ENCODE measurements around the gene ANO1.

Gene ANO1

DNA sequence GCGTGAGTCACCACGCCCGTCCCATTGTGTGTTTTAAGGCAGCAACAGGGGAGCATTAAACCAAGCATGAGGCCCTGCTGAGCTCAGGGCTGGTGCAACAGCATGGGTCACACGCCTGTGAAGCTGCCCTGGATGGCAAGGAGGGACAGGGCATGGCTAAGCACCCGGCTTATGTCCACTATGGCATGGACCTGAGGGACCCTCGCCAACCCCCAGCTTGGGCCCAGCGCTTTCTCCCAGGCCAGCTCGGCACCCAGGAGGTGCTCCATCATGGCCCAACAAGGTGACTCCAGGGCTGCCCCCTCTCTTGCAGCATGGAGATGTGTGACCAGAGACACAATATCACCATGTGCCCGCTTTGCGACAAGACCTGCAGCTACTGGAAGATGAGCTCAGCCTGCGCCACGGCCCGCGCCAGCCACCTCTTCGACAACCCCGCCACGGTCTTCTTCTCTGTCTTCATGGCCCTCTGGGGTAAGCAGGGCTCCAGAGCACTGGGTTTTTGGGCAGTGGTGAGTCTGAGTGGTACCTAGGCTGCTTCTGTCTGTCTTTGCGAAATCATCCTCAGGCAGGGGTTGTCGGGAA is 53.6 kb downstream of the ANO1 start:
- Histone ChIP-seq H4K20me1 (ENCODE audit: low read depth, low read length) (no peaks in the 10 kb centered on the region), H3K27me3 (ENCODE audit: low read length) (no peaks in the 10 kb centered on the region), H3K79me2 (ENCODE audit: insufficient read depth, low read length) (no peaks in the 10 kb centered on the region), H3F3A (ENCODE audit: insufficient read depth) (no peaks in the 10 kb centered on the region), H3K9ac (ENCODE audit: low read length) (no peak overlapping the region), H3K36me3 (ENCODE audit: low read length) (no peaks in the 10 kb centered on the region), H3K4me3 (ENCODE audit: insufficient read depth, low read length, poor library complexity, severe bottlenecking) (no peak overlapping the region), H3K4me2 (ENCODE audit: low read depth, low read length, poor library complexity, severe bottlenecking) (no peak overlapping the region), H3K9me2 (replicated peaks; ENCODE audit: insufficient read depth, low read length) (no peaks in the 10 kb centered on the region), H2AFZ (ENCODE audit: low read depth, low read length, severe bottlenecking) (no peak overlapping the region), H3K9me3 (ENCODE audit: insufficient read depth, low read length) (no peaks in the 10 kb centered on the region), H3K27ac (ENCODE audit: low read depth, low read length) (no peak overlapping the region)
- TF ChIP-seq EZH2phosphoT487 (conservative IDR thresholded peaks at IDR 0.05; ENCODE audit: low read length), result no peak
- TF ChIP-seq CTCF (IDR thresholded peaks at IDR 0.05; ENCODE audit: insufficient read depth, low read length, poor library complexity, severe bottlenecking), result no peak

- no peak overlapping the region for H3K9ac ChIP-seq (ENCODE audit: low read length)
- H3K9me2 ChIP-seq (replicated peaks; ENCODE audit: insufficient read depth, low read length), result no peaks in the 10 kb centered on the region
- H3K36me3 ChIP-seq (ENCODE audit: low read length), result no peaks in the 10 kb centered on the region
- H3K79me2 ChIP-seq (ENCODE audit: insufficient read depth, low read length), result no peaks in the 10 kb centered on the region
- H3K4me3 ChIP-seq (ENCODE audit: insufficient read depth, low read length, poor library complexity, severe bottlenecking), result no peak overlapping the region
- no peaks in the 10 kb centered on the region for H3F3A ChIP-seq (ENCODE audit: insufficient read depth)
- no peaks in the 10 kb centered on the region for H3K9me3 ChIP-seq (ENCODE audit: insufficient read depth, low read length)
- no peaks in the 10 kb centered on the region for H3K27me3 ChIP-seq (ENCODE audit: low read length)
- no peak overlapping the region for H3K27ac ChIP-seq (ENCODE audit: low read depth, low read length)
- H4K20me1 ChIP-seq (ENCODE audit: low read depth, low read length), result no peaks in the 10 kb centered on the region
- H3K4me2 ChIP-seq (ENCODE audit: low read depth, low read length, poor library complexity, severe bottlenecking), result no peak overlapping the region
- no peak overlapping the region for H2AFZ ChIP-seq (ENCODE audit: low read depth, low read length, severe bottlenecking)
- TF ChIP-seq EZH2phosphoT487 (conservative IDR thresholded peaks at IDR 0.05; ENCODE audit: low read length) (no peak), CTCF (IDR thresholded peaks at IDR 0.05; ENCODE audit: insufficient read depth, low read length, poor library complexity, severe bottlenecking) (no peak)
Measured at GRCh38 chr11:70132641-70133040, 54.5 kb downstream of the ANO1 start.

- Histone ChIP-seq H3K9me3 (ENCODE audit: insufficient read depth, low read length) (no peaks in the 10 kb centered on the region), H4K20me1 (ENCODE audit: low read depth, low read length) (no peaks in the 10 kb centered on the region), H3K9me2 (replicated peaks; ENCODE audit: insufficient read depth, low read length) (no peaks in the 10 kb centered on the region), H3K27ac (ENCODE audit: low read depth, low read length) (no peak overlapping the region), H3K4me2 (ENCODE audit: low read depth, low read length, poor library complexity, severe bottlenecking) (no peak overlapping the region), H3K36me3 (ENCODE audit: low read length) (no peaks in the 10 kb centered on the region), H3K4me3 (ENCODE audit: insufficient read depth, low read length, poor library complexity, severe bottlenecking) (no peak overlapping the region), H2AFZ (ENCODE audit: low read depth, low read length, severe bottlenecking) (no peak overlapping the region), H3K27me3 (ENCODE audit: low read length) (no peaks in the 10 kb centered on the region), H3K9ac (ENCODE audit: low read length) (no peak overlapping the region), H3K79me2 (ENCODE audit: insufficient read depth, low read length) (no peaks in the 10 kb centered on the region), H3F3A (ENCODE audit: insufficient read depth) (no peaks in the 10 kb centered on the region)
- TF ChIP-seq EZH2phosphoT487 (conservative IDR thresholded peaks at IDR 0.05; ENCODE audit: low read length), result no peak
- no peak for TF ChIP-seq CTCF (IDR thresholded peaks at IDR 0.05; ENCODE audit: insufficient read depth, low read length, poor library complexity, severe bottlenecking)
Measured at GRCh38 chr11:70133771-70134335, 55.7 kb downstream of the ANO1 start.

Measured in SU-DHL-6 (cell line).